ENCODE results near the gene DCLRE1C. TPM values are rescaled to one million over a fixed set of nuclear protein-coding genes. Genes with fewer than 3 reads are reported as not detected.

DCLRE1C gene
- total and polyA plus RNA-seq, 2 donors (not counting 3 experiments of a cell fraction or from before 2014, with no cell fraction given) = 2.1 to 15.8 TPM

GRCh38 chr10:14936584-14936983 lies 17.3 kb downstream of the DCLRE1C start:
- Histone ChIP-seq H3K36me3 (ENCODE audit: control insufficient read depth in 2 of 2, extremely low read depth in 1 of 2, insufficient read depth in 2 of 2, low read length in 2 of 2) (peaks cover under 1 to 3% of the 10 kb centered on the region in 2 experiments), H3K79me2 (ENCODE audit: control insufficient read depth, insufficient read depth, low read length) (no peaks in the 10 kb centered on the region), H3K4me3 (replicated peaks in 1 of 3; ENCODE audit: insufficient read depth in 1 of 3, low read depth in 1 of 3, low read length in 3 of 3) (no peak overlapping the region), H3K9ac (replicated peaks; ENCODE audit: extremely low read depth, insufficient read depth, low read length) (no peak overlapping the region), H3K9me3 (replicated peaks; ENCODE audit: control insufficient read depth, insufficient read depth, low read length) (no peaks in the 10 kb centered on the region), H3K9me1 (replicated peaks; ENCODE audit: control insufficient read depth, extremely low read depth, insufficient read depth, low read length) (no peaks in the 10 kb centered on the region), H3K4me2 (ENCODE audit: insufficient read depth, low read length) (no peak overlapping the region), H3K27ac (ENCODE audit: insufficient read depth, low read depth, low read length) (no peak overlapping the region), H2AFZ (ENCODE audit: low read depth, low read length) (no peak overlapping the region), H3K27me3 (ENCODE audit: control insufficient read depth in 2 of 2, insufficient read depth in 2 of 2, low read length in 2 of 2) (no peaks in the 10 kb centered on the region), H4K20me1 (replicated peaks; ENCODE audit: control insufficient read depth, extremely low read depth, insufficient read depth, low read length) (no peaks in the 10 kb centered on the region), H3K4me1 (ENCODE audit: control insufficient read depth, extremely low read depth, insufficient read depth, low read length) (no peaks in the 10 kb centered on the region)
- BruUV-seq (replicated peaks) = no TSS peak
- ChIA-PET POLR2A (no interaction called here), CTCF (interaction anchor here (1.1 kb wide), 1 partner anchor 15 kb away, joined by 3 read pairs; no protein-coding TSS in a partner anchor)
- intact Hi-C loops (cut with micrococcal nuclease) = no loop called here
- no peak for FAIRE-seq
- no peak for DNase-seq (ENCODE audit: low read depth, low spot score)
- TF ChIP-seq POLR2AphosphoS5 (IDR thresholded peaks at IDR 0.05; ENCODE audit: insufficient read depth, low read depth, low read length) (no peak), MAX (IDR thresholded peaks at IDR 0.05; ENCODE audit: insufficient read depth, insufficient read length) (no peak), MYC (IDR thresholded peaks at IDR 0.05; ENCODE audit: low read depth, low read length) (no peak), CTCF (IDR thresholded peaks at IDR 0.05; ENCODE audit: extremely low read depth in 1 of 2, insufficient read depth in 1 of 2, low read depth in 1 of 2, low read length in 2 of 2) (no peak), FOS (IDR thresholded peaks at IDR 0.05; ENCODE audit: borderline replicate concordance, insufficient read depth, low read length) (no peak), POLR2A (IDR thresholded peaks at IDR 0.05; ENCODE audit: low read depth, low read length) (no peak), EZH2 (IDR thresholded peaks at IDR 0.05; ENCODE audit: borderline replicate concordance, low read depth, low read length, severe bottlenecking) (no peak), JUN (IDR thresholded peaks at IDR 0.05; ENCODE audit: borderline replicate concordance, insufficient read depth, insufficient read length, low read depth) (no peak), GATA2 (IDR thresholded peaks at IDR 0.05; ENCODE audit: insufficient read depth, insufficient read length, low read depth, low read length) (no peak)
- dilution Hi-C loops (cut with MboI; ENCODE audit: extremely low pct_ligation_motif_present, low sequenced_read_pairs) = no loop called here

Measured in endothelial cell of umbilical vein (primary cell).